CD4-positive, alpha-beta T cell treated with Interleukin-15 for 4 hours (primary cell): ENCODE measurements around the gene KCNK10.

Experiments
- DNase-seq: peaks from one replicate; pipeline ENCODE4 v3.0.0-alpha.2; 2020; ENCODE audit warnings: low spot score

Gene KCNK10

DNA sequence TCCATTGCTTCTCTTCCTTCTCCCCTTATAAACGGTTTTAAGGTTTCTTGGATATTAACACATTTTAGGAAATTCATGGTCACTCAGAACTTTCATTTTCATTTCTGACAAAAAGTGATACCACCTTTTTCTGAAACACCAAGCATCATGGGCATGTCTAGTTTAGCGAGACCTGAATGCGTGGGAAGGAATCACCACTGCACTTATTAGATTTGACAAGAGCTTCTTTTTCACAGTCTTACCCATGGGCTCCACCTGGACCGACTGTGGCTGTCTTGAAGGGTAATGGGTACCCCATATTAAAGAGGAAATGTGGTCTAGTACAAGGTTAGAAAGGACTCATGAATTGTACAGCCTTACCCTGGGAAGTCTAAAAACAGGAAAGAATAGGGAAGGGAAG, 95.4 kb downstream of the KCNK10 start:
- no peak for DNase-seq

DNA sequence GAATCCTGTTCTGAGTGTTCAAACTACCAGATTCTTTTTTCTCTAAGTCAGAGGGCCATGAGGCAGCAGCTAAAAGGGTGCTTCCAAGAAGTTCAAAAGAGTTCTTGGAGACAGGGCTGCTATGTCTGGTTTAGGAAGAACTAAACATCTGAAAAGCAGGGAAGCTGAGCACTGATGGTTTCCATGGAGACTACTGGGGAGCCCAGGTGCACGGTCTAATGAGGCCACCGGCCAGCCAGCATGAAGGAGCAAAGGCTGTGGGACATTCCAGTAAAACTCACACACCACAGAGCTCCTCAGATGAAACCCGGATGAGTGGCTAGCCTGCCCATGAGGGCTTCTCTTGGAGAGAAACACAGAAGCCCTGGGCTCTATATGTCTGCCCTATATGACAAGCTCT, 97.3 kb downstream of the KCNK10 start:
- DNase-seq = no peak

DNA sequence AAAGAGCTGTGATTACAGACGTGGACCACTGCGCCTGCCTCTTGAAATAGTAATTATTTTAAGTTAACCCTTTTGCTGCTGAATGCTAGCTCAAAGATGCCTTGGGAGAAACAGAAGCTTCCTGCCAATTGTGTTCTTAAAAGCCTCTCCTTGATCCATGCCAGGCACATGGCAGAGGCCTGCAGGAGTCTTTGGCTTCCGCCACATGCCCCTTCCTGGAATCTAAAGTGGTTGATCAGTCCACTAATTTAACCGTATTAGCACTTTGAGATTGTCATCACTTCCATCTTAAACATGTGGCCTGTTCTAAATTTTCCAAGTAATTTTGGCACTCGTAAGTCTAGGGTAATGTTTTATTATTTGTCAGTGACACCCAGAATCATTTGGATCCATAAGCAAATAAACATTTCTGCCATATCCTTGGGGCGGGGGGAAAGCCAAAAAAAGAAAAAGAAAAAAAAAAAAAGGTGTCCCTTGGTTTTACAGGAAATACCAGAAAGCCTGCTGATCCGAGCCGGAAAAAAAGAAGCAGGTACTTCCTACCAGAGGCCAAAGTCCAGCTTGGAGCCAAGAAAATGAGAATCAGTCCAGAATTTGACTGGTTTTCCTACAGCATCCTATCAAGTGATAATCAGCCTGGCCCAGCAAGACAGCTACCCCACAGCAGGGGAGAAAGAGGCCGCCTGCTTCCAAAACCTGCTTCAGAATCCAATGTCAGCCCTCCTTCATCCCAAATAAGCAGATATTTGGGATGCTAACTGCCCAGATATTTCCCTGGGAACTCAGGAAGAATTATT, 104.8 kb downstream of the KCNK10 start:
- DNase-seq = no peak

DNA sequence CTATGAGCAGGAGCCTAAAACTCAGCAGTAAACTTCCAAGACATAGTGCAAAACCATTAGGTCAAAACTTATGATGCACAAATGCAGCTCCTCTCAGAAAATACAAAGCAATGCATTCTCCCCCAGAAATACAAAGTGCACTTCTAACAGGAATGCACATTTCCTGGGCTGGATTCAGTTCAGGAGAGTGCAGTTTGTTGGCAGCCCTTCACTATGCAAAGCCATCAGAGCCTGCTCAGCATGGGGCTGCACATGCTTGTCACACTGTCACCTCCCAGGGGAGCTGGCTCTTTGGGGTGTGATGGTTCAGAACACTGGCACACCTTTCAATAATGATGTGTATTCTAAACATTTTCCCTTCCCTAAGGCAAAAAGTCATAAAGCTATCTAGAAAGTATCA, 110.4 kb downstream of the KCNK10 start:
- DNase-seq = no peak

DNA sequence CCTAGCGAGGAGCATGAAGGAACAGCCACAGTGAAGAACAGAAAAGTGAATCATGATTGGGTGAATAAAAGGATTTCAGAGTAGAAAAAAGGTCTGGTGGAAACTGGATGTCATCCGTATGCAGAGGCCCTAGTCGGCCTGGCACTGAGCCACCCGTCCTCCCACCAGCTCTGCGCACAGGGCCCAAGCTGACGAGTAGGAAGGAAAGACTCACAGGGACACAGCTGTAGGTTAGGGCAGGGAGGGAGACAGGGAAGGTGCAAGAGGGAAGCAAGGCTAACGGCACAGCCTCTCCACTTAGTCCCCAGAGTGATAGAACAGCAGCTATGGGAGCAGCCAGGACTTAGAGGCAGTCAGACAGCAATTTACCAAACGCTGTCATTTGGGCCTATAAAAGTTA, 112.6 kb downstream of the KCNK10 start:
- DNase-seq = no peak

DNA sequence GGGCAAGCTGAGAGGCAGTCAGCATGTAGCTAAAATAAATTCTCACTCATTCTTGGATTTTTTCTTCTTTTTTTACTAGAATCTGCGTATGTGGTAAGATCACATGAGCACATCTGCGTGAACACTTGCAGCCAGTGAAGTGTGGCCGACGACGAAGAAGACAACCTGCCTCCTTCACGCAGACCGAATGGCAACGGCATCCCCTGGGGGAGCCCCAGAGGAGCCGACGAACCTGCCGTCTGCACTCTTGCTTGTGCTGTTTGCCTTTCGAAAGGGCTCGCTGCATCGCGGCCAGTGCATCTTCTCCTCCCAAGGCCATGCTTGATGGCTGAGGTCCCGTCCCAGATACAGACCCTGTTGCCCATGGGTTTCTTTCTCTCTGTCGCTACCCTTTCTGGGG, 113.8 kb downstream of the KCNK10 start:
- DNase-seq = no peak

DNA sequence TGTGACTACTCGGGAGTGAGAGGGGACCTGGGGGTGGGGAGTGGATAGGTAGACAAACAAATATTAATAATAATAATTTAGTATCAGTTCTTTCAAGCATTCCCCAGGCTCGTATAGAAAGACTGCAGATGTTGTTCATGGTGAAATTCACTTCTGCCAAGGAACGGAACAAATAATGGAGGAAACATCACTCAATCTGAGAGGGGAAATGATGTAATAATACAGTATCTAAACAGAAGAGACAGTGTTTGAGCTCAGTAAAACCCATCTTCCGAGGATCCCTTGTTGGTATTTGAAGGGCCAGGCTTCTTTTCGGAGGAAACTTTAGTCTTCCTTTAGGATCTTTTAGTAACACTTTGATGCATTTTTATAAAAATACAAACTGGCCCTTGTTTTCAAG, 114.2 kb downstream of the KCNK10 start:
- no peak for DNase-seq

DNA sequence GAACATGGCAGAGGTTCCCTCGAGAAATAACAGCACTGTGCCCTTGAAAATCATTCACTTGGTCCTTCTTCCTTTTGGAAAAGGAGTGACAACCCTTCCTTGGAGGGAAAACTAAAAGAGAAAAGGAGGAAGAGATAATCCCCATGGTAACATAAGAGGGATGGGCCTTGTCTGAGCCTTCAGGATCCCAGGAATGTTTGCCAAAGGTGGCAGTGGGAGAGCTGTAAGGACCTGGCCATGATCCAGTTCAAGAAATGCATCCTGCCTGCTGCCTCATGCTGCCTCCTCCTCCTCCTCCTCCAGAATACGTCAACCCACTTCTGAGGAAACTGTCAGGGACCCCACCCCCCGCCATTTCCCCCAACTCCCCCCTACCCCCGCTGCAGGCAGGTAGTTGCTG, 118.8 kb downstream of the KCNK10 start:
- no peak for DNase-seq

DNA sequence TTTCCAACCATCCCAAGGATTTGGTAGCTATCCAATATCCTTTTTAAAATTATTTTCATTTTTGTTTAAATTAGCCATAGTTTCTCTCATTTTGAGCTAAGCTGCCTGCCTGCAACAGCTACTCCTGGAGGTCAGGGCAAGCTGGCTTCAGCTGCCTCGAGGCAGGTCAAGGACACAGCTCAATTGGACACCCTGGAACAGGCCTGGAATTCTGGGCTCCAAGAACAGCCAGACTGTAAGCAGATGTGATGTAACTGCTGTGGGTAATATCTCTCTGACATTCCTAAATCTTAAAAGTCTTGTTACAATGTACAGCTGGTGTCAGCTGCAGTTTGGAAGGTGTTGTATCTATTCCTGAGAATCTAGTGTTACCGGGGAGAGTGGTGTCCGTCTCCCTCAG, 119.8 kb downstream of the KCNK10 start:
- no peak for DNase-seq

DNA sequence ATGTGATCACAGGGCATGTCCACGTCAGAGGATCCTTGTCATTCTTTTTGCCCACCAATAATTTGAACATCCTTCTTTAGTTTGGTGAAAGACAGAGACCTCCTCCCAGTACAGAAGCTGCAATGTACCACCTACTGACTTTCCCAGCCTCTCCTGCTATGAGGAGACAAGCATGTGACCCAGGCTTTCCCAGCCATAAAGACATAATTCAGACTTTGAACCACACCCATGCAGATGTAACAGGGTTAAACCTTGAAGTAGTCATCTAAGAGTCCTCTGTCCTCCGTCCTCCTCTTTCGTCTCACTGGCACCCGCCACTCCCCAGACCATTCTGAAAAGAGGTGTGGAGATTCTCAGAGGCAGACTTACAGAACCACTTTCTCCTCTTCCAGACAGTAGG, 120.8 kb downstream of the KCNK10 start:
- DNase-seq = no peak

DNA sequence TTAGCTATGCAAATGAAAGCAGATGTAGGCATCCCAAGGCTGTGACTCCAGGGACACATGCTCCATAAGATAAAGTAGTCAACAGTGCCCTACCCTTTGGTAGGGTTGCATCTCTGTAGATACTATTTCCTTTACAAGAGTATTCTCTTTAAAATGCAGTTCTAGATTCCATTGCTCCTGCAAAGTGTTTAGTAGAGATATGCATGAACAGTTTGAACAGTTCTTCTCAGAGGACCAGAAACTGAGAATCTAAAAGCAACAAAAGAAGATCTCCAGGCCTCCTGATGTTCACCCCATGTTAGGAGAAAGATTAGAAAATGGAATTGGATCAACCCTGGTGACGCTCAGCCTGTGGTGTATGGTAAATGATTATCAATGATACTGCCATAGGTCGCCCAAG, 121.2 kb downstream of the KCNK10 start:
- DNase-seq = no peak

DNA sequence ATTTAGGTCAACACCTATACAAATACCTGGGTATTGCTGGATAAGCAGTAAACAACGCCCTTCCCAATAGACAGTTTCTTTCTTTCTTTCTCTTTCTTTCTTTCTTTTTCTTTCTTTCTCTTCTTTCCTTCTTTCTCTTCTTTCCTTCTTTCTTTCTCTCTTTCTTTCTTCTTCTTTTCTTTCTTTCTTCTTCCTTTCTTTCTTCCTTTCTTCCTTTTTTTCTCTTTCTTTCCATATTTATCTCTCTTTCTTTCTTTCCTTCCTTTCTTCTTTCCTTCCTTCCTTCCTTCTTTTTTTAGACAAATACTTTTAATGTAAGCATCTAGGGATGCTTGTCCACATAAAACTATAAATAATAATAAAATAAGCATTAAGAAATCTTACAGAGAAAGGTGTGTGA, 123.2 kb downstream of the KCNK10 start:
- DNase-seq = no peak

DNA sequence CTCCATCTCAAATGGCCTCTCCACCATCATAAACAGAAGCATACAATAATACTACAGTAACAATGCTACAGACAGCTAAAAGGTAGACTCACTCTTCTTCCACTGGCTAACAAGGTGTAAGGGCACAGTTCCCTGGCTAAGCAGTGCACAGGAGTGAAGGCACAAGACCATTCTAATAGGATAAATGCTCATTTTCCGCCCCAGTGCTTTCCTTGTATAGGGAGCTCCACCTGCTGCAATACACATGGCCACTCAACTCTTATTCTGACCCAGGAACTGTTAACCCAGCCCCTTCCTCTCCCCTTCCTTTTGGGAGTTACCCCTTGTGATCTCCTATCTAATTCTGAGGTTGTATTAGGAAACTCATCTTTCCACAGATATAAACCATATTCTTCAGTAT, 124.6 kb downstream of the KCNK10 start:
- no peak for DNase-seq

DNA sequence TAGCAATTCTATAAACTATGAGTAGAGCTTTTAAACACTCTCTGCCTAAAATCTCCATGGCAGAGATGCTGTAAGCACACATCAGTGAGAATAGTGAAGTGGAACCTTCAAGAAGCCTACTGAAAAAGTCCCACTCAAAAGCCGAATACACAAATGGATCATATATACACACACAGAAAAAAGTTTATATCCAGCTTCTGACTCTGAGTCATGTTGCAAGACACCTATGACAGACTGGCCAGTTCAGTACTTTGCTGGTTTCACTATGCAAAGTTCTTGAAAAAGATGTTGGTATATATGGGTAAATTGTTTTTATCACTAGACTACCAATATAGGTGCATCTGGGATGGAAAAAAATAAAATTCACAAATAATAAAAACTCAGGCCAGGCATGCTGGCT, 126.1 kb downstream of the KCNK10 start:
- DNase-seq = no peak

DNA sequence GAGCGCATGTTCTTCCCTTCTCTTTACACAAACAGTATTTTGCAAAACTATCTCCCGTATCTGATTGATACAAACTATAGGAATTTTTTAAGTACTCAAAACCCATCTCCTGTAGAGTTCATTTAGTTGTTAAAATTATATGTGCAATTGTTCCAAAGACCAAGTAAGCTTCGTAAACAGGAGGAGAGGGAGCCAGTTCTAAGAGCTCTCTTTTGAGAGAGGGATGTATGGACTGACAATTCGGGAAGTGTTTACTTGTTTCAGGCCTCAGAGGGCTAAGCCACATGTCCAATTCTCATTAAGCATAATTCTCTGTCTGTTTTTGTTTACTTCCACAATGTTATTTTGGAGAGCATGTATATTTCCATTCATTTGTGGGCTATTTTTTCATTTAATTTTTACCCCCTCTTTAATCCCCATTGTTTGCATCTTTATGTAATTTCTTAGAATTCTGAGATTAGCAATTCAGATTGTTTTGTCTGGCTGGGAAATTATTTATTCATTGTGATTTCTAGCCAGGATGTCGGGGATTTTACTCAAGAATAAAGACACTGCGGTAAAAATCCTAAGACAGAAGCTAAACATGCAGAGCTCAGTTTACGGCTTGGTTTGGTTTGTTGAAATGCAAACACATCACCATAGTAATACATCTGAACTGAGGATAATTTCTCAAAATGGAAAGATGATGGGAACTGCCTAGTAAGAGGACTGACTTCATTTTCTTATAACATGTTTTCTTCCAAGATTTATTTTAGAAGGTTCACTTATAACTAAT, 126.8 kb downstream of the KCNK10 start:
- no peak for DNase-seq

DNA sequence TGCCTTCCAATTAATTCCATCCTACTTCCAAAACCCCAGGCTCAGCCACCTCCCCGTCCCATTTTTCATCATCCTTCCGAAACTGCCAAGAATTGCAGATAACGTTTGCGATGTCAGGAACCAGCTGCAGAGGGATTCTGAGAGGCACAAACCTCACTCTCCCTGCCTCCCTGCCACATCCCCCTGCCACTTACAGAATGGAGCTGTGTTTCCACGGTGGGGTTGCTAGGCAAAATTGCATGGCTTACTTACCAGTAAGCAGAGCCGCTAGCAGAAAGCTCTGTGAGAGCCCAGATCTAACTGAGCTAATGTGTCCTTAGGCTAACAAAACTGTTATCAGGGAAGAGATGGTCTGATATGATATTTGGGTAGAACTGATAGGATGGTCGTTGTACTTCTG, 127.4 kb downstream of the KCNK10 start:
- DNase-seq = no peak

DNA sequence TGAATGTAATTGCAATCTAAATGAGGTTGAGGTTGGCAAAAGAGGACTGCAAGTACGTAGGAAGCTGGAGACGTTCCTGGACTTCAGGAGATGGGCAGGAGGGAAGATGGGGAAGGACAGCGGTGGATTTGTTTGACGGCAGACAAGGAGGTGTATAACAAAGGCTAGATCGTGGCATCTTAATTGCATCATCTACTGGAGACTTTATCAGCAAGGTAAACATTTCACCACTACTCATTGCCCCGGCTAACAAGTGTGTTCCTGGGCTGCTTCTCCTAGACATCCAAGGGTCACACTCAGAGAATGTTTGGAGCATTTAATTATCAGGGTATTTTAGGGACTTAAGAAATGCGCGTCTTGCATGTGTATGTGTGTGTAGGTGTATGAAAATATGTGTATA, 128.5 kb downstream of the KCNK10 start:
- no peak for DNase-seq

DNA sequence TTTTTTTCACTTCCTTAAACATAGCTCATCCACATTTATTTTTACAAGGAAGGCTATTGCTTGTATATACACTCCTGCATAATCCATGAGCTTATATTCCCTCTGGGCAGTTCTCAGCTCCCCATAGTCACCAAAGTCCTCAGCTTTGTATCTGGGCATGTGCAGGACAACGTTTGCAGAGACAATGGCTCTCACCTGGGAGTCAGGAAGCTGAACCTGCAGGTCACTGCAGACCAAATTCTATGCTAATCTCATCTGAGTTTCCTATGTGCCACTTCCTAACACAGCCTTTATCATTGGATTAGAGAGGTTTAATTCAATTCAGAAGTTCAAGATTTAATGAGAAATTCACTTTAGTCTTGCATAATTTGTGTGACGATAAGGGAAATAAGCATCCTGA, 131.5 kb downstream of the KCNK10 start:
- DNase-seq = no peak

DNA sequence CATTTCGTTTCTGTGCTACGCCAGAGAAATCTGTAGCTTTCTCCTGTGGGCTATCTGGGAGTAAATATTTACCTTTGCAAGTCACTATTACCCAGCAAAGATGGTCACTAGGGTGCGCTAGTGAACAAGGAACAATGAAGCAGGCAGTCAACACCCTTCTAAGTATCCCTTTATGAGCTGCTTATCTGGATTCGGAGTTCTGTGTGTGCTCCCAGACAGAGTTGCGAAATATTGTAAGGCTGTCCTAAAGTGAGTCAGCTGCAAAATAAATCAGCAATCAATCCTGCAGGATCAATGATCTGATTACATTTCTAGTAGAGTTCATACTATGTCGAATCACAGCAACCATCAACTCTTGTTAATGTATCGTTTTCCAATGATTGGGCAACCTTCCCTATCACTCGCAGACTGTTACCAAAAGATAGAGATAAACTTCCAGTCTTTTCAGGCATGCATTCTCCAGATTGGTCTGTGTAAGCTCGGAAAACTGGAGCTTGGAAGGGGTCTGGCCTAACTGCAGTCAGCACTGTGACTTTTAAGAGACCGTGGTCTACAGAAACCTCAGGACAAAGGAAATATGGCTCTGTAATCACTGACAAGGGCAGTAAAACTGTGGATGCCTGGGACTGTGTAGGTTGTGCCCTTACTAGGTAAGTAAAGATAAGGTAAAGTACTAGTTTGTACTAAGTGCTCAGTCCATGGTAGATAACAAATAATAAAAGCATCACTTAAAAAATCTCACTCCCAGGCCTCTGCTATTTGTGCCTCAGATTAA, 133.5 kb downstream of the KCNK10 start:
- peak; percentile 56 for DNase-seq

DNA sequence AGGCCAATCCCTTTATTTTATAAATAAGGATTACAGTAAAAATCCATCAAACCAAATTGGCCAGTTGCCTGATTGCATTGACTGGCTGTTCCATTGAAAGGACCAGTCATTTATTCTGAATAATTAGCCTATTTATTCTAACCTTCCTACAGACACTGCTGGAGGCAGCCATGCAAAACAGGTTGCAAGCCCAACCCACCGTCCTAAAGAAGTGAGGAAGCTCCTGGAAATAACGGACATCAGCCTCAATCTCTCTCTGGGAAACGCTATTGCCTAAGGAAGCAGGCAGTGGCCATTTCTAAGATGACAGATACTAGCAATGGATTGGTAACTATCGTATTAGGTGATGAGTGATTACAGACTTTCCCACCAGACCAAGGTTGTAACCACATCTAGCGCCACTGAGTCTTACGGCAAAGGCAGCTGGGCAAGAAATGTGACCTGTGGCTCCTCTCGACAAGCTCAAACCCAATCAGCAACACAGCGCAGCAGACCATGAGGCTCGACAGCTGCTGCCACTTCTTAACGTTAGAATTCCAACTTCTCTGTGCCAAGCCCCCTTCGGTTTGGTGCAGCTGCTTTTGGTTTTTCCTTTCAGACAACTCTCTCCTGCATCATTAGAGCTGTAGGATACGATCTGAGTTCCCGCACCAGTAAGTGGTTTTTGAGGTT, 134.2 kb downstream of the KCNK10 start:
- no peak for DNase-seq

DNA sequence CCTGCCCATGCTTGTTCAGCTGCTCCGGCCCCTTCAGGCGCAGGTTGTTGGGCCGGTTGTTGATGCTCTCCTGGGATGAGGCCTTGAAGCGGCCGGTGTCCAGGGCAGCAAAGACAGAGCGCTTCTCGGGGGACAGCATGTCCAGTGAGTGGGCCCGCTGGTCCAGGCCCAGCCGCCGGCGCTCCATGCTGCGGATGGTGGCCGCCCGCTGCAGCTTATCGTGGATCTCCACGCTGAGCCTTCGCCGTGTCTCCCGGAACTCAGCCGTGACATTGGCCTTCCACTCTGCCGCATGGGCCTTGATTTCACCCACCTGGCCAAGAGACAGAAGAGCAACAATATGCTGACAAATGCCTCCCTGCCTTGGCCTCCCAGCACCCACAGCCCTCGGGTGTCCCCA, 137.2 kb downstream of the KCNK10 start:
- no peak for DNase-seq

DNA sequence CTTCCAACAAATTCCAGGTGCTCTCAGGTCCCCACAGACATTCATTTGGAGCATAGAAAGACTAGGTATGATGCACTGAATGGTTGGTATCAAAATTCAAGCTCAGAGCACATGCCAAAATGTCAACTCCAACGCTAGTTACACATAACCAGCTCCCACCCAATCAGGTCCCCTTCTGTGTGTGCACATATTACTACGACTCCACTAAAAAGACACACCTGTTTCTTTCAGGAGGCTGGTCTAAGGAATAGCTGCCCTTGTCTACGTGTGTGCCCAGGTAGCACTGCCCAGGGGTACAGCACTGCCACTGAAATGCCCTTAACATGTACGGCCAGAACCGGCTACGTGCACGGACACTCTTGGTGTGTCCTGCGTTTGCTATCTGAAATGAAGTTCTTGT, 138.1 kb downstream of the KCNK10 start:
- DNase-seq = no peak
